Panc1 (cell line): ENCODE results near the gene DARS2. TPM values are rescaled to one million over a fixed set of nuclear protein-coding genes. Genes with fewer than 3 reads are reported as not detected.
"Not testable (repeated sequence)": the region's sequence is repeated elsewhere in the genome, so short reads cannot be mapped to it uniquely, and the experiment has no call there.

Experiments used
- ATAC-seq: fragments of 200-7000 bp; cut with Tn5 transposase; 2 replicates; pipeline ENCODE4 v1.9.1; 2020; ENCODE audit warnings: mild to moderate bottlenecking, moderate library complexity
- BruUV-seq: library from RNA; stranded (reverse); fragments of 400-500 nt; replicated peaks from 2 replicates; lab custom pipeline; 2021; lab: Mats Ljungman, UMichigan
- CTCF ChIA-PET: fragments of 300-600 bp; sonication (Branson Sonifier 250); formaldehyde crosslinking; loops from one replicate; lab custom pipeline; 2022; ENCODE audit warnings: antibody characterized with exemption; lab: Charles Lee
- POLR2A ChIA-PET: fragments of 300-600 bp; sonication (Branson Sonifier 250); formaldehyde crosslinking; loops from one replicate; lab custom pipeline; 2022; ENCODE audit warnings: antibody characterized with exemption; lab: Charles Lee
- DNase-seq: peaks from one replicate; pipeline ENCODE4 v3.0.0-alpha.2; 2010; ENCODE audit warnings: low read depth, low spot score
- H3K27ac ChIP-seq: 2 replicates; pipeline ENCODE4 v1.5.1; 2011; ENCODE audit warnings: mild to moderate bottlenecking, low read length, inconsistent platforms
- H3K27me3 ChIP-seq: fragments of 200-500 bp; sonication (Bioruptor generic); 2 replicates; pipeline ENCODE4 v1.6.0; 2014; ENCODE audit warnings: low read length, inconsistent platforms; ENCODE audit not compliant: control insufficient read depth, insufficient read depth
- H3K36me3 ChIP-seq: fragments of 200-500 bp; sonication (Bioruptor generic); 2 replicates; pipeline ENCODE4 v1.5.1; 2014; ENCODE audit warnings: inconsistent platforms, mild to moderate bottlenecking, low read length, moderate library complexity; ENCODE audit not compliant: control insufficient read depth, insufficient read depth
- H3K4me1 ChIP-seq: 2 replicates; pipeline ENCODE4 v1.5.1; 2011; ENCODE audit warnings: inconsistent platforms, mild to moderate bottlenecking, low read length, moderate library complexity; ENCODE audit not compliant: control insufficient read depth, insufficient read depth
- H3K4me3 ChIP-seq, 2 experiments: 2 replicates each; pipeline ENCODE4 v1.5.1; 2011 to 2012; ENCODE audit warnings: low read depth in 2 of 2, low read length in 2 of 2, mild to moderate bottlenecking in 2 of 2, inconsistent platforms in 1 of 2, moderate library complexity in 1 of 2
- H3K9me3 ChIP-seq: fragments of 200-500 bp; sonication (Bioruptor generic); 2 replicates; pipeline ENCODE4 v1.5.1; 2014; ENCODE audit warnings: low read depth, mild to moderate bottlenecking, inconsistent platforms, low read length, moderate library complexity; ENCODE audit not compliant: control insufficient read depth, insufficient read depth
- POLR2AphosphoS5 ChIP-seq: IDR thresholded peaks from 2 replicates; pipeline ENCODE4 v1.6.1; 2012; ENCODE audit warnings: mild to moderate bottlenecking, low read depth, low read length, moderate library complexity
- REST ChIP-seq, 2 experiments: IDR thresholded peaks; 2 replicates each; pipeline ENCODE4 v1.6.1; 2011 to 2012; ENCODE audit warnings: low read depth in 2 of 2, control low read depth in 1 of 2, low read length in 1 of 2, mild to moderate bottlenecking in 1 of 2, moderate library complexity in 1 of 2; ENCODE audit not compliant: insufficient read depth in 1 of 2
- SIN3A ChIP-seq: IDR thresholded peaks from 2 replicates; pipeline ENCODE4 v1.6.1; 2012; ENCODE audit warnings: low read depth, mild to moderate bottlenecking, low read length, moderate library complexity, borderline replicate concordance; ENCODE audit not compliant: insufficient read depth
- TCF7L2 ChIP-seq: IDR thresholded peaks from 2 replicates; pipeline ENCODE4 v1.6.1; 2011; ENCODE audit warnings: mild to moderate bottlenecking, low read depth, low read length, inconsistent platforms
- in situ Hi-C: cut with HindIII; loops from 2 replicates; pipeline ENCODE4 v1.10.0; 2016; ENCODE audit warnings: low sequenced_read_pairs, low pct_unique_long_range_greater_than_20kb
- intact Hi-C: fragments of 100-400 bp; cut with micrococcal nuclease; formaldehyde crosslinking; loops from one replicate; pipeline ENCODE4 v1.10.0; 2022; ENCODE audit not compliant: unreplicated experiment
- total RNA-seq: library from RNA; stranded (reverse); gene quantifications from one replicate; pipeline ENCODE4 v1.2.1, GENCODE V29; 2021; ENCODE audit not compliant: unreplicated experiment
- TF ChIP-seq, protein P1 (sequence below): fragments of 450-650 bp; IDR thresholded peaks from 2 replicates; pipeline ENCODE4 v1.5.1; 2017; ENCODE audit warnings: mild to moderate bottlenecking

The DARS2 gene
- total RNA-seq, 1 experiment from 2014 or later: 28.8 TPM

DNA sequence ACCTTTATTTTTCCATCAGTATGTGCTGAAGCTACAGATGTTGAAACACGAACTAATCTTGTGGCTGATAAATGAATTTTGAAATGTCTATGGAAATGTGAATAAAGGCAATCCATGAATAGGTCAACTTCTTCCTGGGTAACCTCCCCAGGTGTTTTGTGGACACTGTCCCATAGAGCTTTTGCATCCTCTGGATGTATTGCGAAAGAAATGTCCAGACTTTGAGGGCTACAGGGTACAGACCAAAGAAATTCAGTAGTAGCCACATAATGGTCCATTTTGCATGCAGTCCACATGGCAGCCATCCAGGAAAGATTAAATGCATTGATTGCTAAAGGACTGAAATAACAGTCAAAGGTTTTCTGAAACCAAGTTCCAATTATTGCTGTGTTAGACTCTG lies 21.5 kb upstream of the DARS2 start:
- no TSS peak for BruUV-seq
- in situ Hi-C loops: no loop called here
- Histone ChIP-seq H3K4me1 (no peaks in the 10 kb centered on the region), H3K27ac (no peak overlapping the region), H3K27me3 (no peaks in the 10 kb centered on the region), H3K9me3 (no peaks in the 10 kb centered on the region), H3K4me3 (no peak overlapping the region), H3K36me3 (peaks cover 19% of the 10 kb centered on the region)
- no peak for ATAC-seq
- TF ChIP-seq, protein P1, sequence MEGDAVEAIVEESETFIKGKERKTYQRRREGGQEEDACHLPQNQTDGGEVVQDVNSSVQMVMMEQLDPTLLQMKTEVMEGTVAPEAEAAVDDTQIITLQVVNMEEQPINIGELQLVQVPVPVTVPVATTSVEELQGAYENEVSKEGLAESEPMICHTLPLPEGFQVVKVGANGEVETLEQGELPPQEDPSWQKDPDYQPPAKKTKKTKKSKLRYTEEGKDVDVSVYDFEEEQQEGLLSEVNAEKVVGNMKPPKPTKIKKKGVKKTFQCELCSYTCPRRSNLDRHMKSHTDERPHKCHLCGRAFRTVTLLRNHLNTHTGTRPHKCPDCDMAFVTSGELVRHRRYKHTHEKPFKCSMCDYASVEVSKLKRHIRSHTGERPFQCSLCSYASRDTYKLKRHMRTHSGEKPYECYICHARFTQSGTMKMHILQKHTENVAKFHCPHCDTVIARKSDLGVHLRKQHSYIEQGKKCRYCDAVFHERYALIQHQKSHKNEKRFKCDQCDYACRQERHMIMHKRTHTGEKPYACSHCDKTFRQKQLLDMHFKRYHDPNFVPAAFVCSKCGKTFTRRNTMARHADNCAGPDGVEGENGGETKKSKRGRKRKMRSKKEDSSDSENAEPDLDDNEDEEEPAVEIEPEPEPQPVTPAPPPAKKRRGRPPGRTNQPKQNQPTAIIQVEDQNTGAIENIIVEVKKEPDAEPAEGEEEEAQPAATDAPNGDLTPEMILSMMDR: no peak
- no peak for TF ChIP-seq REST (IDR thresholded peaks at IDR 0.05; ENCODE audit: insufficient read depth in 1 of 2, low read depth in 2 of 2, low read length in 1 of 2)
- TF ChIP-seq TCF7L2: no peak
- no peak for TF ChIP-seq POLR2AphosphoS5
- intact Hi-C loops: no loop called here
- no peak for DNase-seq
- POLR2A ChIA-PET: no interaction called here
- CTCF ChIA-PET: no interaction called here

- CTCF ChIA-PET, H3K4me3 ChIP-seq, ATAC-seq, DNase-seq, H3K36me3 ChIP-seq, intact Hi-C loops, H3K9me3 ChIP-seq, H3K27me3 ChIP-seq, BruUV-seq, in situ Hi-C loops, H3K27ac ChIP-seq, H3K4me1 ChIP-seq, POLR2A ChIA-PET: not testable (repeated sequence)
These were observed 10.8 kb upstream of the DARS2 start for GRCh38 chr1:173813654-173814053.

GRCh38 chr1:173818459-173818858 lies 6.0 kb upstream of the DARS2 start:
- Histone ChIP-seq H3K27ac (no peak overlapping the region), H3K9me3 (no peaks in the 10 kb centered on the region; the same call in 1 of the 2 replicates), H3K4me1 (peaks cover 13% of the 10 kb centered on the region), H3K36me3 (peaks cover 3% of the 10 kb centered on the region), H3K4me3 (no peak overlapping the region), H3K27me3 (no peaks in the 10 kb centered on the region)
- ATAC-seq (no peak), DNase-seq (no peak)
- TF ChIP-seq SIN3A (no peak), REST (IDR thresholded peaks at IDR 0.05; ENCODE audit: insufficient read depth in 1 of 2, low read depth in 2 of 2, low read length in 1 of 2) (no peak), POLR2AphosphoS5 (no peak), TCF7L2 (no peak)
- TF ChIP-seq, protein P1: no peak
- no TSS peak for BruUV-seq
- in situ Hi-C loops (no loop called here), intact Hi-C loops (no loop called here)
- ChIA-PET CTCF (no interaction called here), POLR2A (interaction anchor here (0.6 kb wide), 1 partner anchor 124 kb away, joined by 3 read pairs; no protein-coding TSS in a partner anchor)
